ENCODE data around the gene TPP2.

DNA sequence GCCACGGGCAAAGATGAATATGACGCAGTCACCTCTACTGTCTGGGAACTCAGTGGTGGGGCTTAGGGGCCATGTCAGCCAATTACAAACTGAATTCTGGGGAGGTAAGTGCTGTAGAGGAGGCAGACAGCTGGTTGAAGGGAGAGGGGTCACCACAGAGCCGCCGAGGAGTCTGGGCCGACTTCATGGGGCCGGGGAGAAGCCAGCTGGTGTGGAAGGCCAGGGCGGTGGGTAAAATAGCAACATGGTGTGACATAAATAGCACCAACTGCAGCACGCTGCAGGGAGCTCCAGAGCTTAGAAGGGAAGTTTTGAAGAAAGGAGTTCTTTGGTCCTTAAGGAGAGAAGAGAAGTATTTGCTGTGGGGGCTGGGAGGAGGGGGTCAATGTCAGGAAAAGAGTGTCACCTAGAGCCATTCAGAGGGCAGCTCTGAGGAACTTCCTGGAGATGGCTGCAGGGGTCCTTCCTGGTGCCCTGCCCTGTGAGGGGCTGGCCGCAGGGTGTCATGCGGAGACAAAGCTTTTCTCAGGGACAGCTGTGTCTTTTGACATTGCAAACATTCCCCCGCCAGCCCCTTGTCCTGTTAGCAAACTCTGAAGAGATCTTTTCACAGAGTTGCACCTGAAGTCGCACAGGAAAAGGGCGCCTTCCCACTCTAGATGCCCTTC, 91.7 kb downstream of the TPP2 start:
- no peak for TF ChIP-seq POLR2A (IDR thresholded peaks at IDR 0.05)
- TF ChIP-seq, protein P1, sequence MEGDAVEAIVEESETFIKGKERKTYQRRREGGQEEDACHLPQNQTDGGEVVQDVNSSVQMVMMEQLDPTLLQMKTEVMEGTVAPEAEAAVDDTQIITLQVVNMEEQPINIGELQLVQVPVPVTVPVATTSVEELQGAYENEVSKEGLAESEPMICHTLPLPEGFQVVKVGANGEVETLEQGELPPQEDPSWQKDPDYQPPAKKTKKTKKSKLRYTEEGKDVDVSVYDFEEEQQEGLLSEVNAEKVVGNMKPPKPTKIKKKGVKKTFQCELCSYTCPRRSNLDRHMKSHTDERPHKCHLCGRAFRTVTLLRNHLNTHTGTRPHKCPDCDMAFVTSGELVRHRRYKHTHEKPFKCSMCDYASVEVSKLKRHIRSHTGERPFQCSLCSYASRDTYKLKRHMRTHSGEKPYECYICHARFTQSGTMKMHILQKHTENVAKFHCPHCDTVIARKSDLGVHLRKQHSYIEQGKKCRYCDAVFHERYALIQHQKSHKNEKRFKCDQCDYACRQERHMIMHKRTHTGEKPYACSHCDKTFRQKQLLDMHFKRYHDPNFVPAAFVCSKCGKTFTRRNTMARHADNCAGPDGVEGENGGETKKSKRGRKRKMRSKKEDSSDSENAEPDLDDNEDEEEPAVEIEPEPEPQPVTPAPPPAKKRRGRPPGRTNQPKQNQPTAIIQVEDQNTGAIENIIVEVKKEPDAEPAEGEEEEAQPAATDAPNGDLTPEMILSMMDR (IDR thresholded peaks at IDR 0.05) = no peak

Data from esophagus squamous epithelium (tissue), 4 donors.